ENCODE data around the gene FUCA2. TPM values are rescaled to one million over a fixed set of nuclear protein-coding genes. Genes with fewer than 3 reads are reported as not detected.

Gene FUCA2
- total and polyA plus RNA-seq, 2 of the 8 experiments (the other 6 are each of a cell fraction or from before 2014, with no cell fraction given) = 24.2 to 47.2 TPM

DNA sequence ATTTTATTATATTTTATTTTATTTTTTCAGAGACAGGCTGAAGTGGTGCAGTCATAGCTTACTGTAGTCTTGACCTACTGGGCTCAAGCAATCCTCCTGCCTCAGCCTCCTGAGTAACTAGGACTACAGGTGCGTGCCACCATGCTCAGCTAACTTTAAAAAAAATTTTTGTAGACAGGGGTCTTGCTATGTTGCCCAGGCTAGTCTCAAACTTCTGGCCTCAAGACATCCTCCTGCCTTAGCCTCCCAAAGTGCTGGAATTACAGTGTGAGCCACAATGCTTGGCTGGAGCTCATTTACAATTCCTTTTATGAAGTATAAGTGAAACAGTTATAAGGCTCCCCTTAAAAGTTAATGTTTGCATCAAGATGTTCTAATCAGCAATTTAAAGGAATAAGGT is 14.5 kb downstream of the FUCA2 start:
- Histone ChIP-seq H3K23me2 (ENCODE audit: low read depth, low read length) (no peaks in the 10 kb centered on the region), H2BK20ac (ENCODE audit: low read length) (no peak overlapping the region), H3K4me2 (ENCODE audit: insufficient read depth in 1 of 2, low read depth in 2 of 2, low read length in 2 of 2) (no peak overlapping the region), H3K18ac (ENCODE audit: extremely low read depth, low read length) (no peak overlapping the region), H3K4ac (replicated peaks; ENCODE audit: insufficient read length, low read depth, low read length) (no peak overlapping the region), H2BK15ac (ENCODE audit: low read length) (no peak overlapping the region), H2BK120ac (replicated peaks; ENCODE audit: low read depth, low read length) (no peak overlapping the region), H3K14ac (ENCODE audit: insufficient read length) (no peak overlapping the region), H3K56ac (replicated peaks; ENCODE audit: insufficient read length, low read depth, low read length) (no peak overlapping the region), H3K27ac (ENCODE audit: low read depth, low read length) (no peak overlapping the region), H2BK5ac (ENCODE audit: low read depth, low read length) (no peak overlapping the region), H3K9ac (replicated peaks in 1 of 4; ENCODE audit: extremely low read depth in 1 of 4, low read depth in 3 of 4, low read length in 3 of 4) (no peak overlapping the region), H3K9me3 (ENCODE audit: insufficient read depth in 2 of 2, low read depth in 1 of 2, low read length in 1 of 2) (no peaks in the 10 kb centered on the region), H4K20me1 (replicated peaks in 1 of 2; ENCODE audit: control insufficient read depth in 1 of 2, insufficient read depth in 2 of 2, low read length in 2 of 2) (no peaks in the 10 kb centered on the region), H2AFZ (ENCODE audit: low read length) (no peak overlapping the region), H3K27me3 (replicated peaks in 1 of 4; ENCODE audit: control insufficient read depth in 3 of 4, extremely low read depth in 1 of 4, insufficient read depth in 3 of 4, low read length in 3 of 4) (no peaks in the 10 kb centered on the region), H3K36me3 (ENCODE audit: control insufficient read depth in 2 of 4, insufficient read depth in 4 of 4, low read length in 3 of 4) (peaks cover 3 to 50% (median 20%) of the 10 kb centered on the region in 4 experiments; a peak in 7 of 8 replicates), H3K4me1 (replicated peaks in 1 of 4; ENCODE audit: control insufficient read depth in 3 of 4, insufficient read depth in 4 of 4, low read length in 3 of 4) (no peaks in the 10 kb centered on the region), H3K4me3 (ENCODE audit: extremely low read depth in 1 of 4, insufficient read depth in 2 of 4, low read depth in 3 of 4, low read length in 4 of 4) (no peak overlapping the region), H3K23ac (ENCODE audit: insufficient read length) (no peak overlapping the region), H4K8ac (ENCODE audit: extremely low read depth, insufficient read depth, low read length) (no peak overlapping the region), H2BK12ac (ENCODE audit: low read depth, low read length) (no peak overlapping the region), H4K91ac (replicated peaks; ENCODE audit: insufficient read length, low read length) (no peak overlapping the region), H3K79me2 (ENCODE audit: control insufficient read depth in 1 of 2, insufficient read depth in 2 of 2, low read length in 2 of 2) (no peaks in the 10 kb centered on the region), H2AK5ac (ENCODE audit: low read depth, low read length) (no peak overlapping the region), H3K79me1 (ENCODE audit: low read depth, low read length) (no peaks in the 10 kb centered on the region), H4K5ac (ENCODE audit: insufficient read length, low read depth, low read length) (no peak overlapping the region)
- CTCF ChIA-PET (ENCODE audit: partially characterized antibody) = no interaction called here
- DNase-seq (ENCODE audit: low read depth in 1 of 2, low spot score in 2 of 2) (no peak), FAIRE-seq (no peak)
- POLR2A ChIA-PET (ENCODE audit: partially characterized antibody) = interaction anchor here (1.9 to 2.6 kb wide), 2 partner anchors 8 to 14 kb away, joined by 5 to 8 read pairs; partner anchors contain the start of gene FUCA2
- 0 out of 2 replicates have a peak, but pooled peaks have one; percentile 15 for TF ChIP-seq KDM1A (IDR thresholded peaks at IDR 0.05; ENCODE audit: borderline replicate concordance, low read length)
- TF ChIP-seq HDAC6 (IDR thresholded peaks at IDR 0.05; ENCODE audit: low read depth, low read length) = no peak
- WGBS, 2 experiments (ENCODE audit: extremely low coverage in 1 of 2, insufficient coverage in 1 of 2, insufficient read length in 1 of 2, insufficient replicate concordance in 2 of 2, low coverage in 1 of 2, low lambda C conversion rate in 2 of 2, missing lambda C conversion rate in 1 of 2) = 86% methylated on average over 1 of the region's 1 CpG; no CpG with 5 or more reads in 1 of the 2 experiments

All from H1 (cell line).